Cardiac fibroblast (primary cell): ENCODE measurements around the gene SCEL.
"Not testable (repeated sequence)": the region's sequence is repeated elsewhere in the genome, so short reads cannot be mapped to it uniquely, and the experiment has no call there.

Experiments
- DNase-seq, 2 donors: peaks; one replicate each; pipeline versions ENCODE4 v3.0.0 to v3.0.0-alpha.2; 2010; ENCODE audit warnings: low read depth in 2 of 2
- H3K4me3 ChIP-seq, 2 donors: replicated peaks in 1 of 2; 1 replicate in 1 of 2; 2 replicates in 1 of 2; pipeline ENCODE4 v1.5.1; 2011; ENCODE audit warnings: low read depth in 2 of 2, low read length in 2 of 2, mild to moderate bottlenecking in 2 of 2, moderate library complexity in 1 of 2
- CTCF ChIP-seq: IDR thresholded peaks from one replicate; pipeline ENCODE4 v1.5.1; 2011; ENCODE audit warnings: low read depth, mild to moderate bottlenecking, low read length, inconsistent platforms

Gene SCEL

DNA sequence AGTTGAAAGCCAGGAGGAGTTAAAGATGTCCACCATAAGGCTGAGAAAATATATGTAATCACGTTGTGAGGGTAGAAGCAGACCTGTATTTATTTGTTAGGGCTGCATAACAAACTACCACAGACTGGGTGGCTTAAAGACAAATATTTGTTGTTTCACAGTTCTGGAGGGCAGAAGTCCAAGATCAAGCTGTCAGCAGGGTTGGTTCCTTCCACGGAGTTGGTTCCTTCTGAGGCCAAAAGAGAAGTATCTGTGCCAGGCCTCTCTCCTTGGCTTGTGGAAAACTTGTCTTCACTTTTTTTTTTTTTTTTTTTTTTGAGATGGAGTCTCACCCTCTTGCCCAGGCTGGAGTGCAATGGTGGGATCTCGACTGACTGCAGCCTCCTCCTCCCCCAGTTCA, 88.3 kb downstream of the SCEL start:
- DNase-seq: no peak
- no peak for TF ChIP-seq CTCF
- no peak overlapping the region for H3K4me3 ChIP-seq

DNA sequence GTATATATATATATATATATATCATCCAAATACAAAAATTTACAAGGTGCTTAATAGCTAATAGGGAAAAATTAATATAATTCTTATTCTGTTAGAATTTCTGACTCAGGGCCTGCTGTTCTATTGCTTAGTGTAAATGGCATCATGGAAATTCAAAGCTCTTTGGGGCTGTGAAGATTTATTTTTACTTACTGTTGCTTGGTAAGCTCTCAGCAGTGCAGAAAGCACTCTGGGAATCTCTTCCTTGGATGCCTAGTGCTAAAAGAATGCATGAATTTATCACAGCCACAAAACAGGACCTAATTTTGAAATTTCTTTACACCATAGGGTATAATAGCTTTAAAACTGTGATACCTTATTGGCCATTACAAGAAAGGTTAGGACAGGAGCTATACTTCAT, 92.7 kb downstream of the SCEL start:
- TF ChIP-seq CTCF: no peak
- H3K4me3 ChIP-seq: no peak overlapping the region
- DNase-seq: no peak

GRCh38 chr13:77637588-77637987, 102.1 kb downstream of the SCEL start:
- no peak overlapping the region for H3K4me3 ChIP-seq
- DNase-seq: no peak

GRCh38 chr13:77650409-77650808, 114.9 kb downstream of the SCEL start:
- DNase-seq: no peak
- H3K4me3 ChIP-seq: no peak overlapping the region
- no peak for TF ChIP-seq CTCF

More at GRCh38 chr13:77637588-77637987, 102.1 kb downstream of the SCEL start:
- no peak for TF ChIP-seq CTCF

- no peak overlapping the region for H3K4me3 ChIP-seq
- TF ChIP-seq CTCF: no peak
- no peak for DNase-seq
Measured at GRCh38 chr13:77653301-77653700, 117.8 kb downstream of the SCEL start.

- not testable (repeated sequence) for DNase-seq, H3K4me3 ChIP-seq
Measured at GRCh38 chr13:77660016-77660415, 124.5 kb downstream of the SCEL start.

GRCh38 chr13:77660841-77661250, 125.3 kb downstream of the SCEL start:
- no peak for DNase-seq
- H3K4me3 ChIP-seq: no peak overlapping the region
- TF ChIP-seq CTCF: no peak

GRCh38 chr13:77662301-77662700, 126.8 kb downstream of the SCEL start:
- not testable (repeated sequence) for H3K4me3 ChIP-seq, DNase-seq

- not testable (repeated sequence) for DNase-seq, H3K4me3 ChIP-seq
Measured at GRCh38 chr13:77662831-77663230, 127.3 kb downstream of the SCEL start.
